Measurements from ENCODE around the gene TAPBP. TPM values are rescaled to one million over a fixed set of nuclear protein-coding genes. Genes with fewer than 3 reads are reported as not detected.
A peak's percentile ranks its signal among the peaks of the same experiment; 100 is the strongest.

Gene TAPBP
- polyA plus RNA-seq, 3 donors = 138 to 228 (median 141) TPM

DNA sequence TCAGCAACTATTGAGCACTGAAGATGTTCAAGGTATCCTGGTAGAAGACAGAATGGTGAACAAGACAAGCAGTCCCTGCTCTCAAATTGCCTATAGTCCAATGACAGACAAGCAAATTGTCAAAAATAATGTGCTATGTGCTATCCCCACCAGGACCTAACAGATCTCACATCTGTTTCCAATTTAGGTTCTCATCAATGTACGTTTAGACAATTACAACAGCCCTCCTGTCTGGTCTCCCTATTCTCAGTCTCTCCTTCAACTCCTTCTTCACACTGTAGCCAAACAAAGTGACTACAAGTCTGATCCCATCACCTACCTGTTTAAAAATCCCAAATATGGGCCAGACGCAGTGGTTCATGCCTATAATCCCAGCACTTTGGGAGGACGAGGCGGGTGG lies 7.5 kb downstream of the TAPBP start:
- Mint-ChIP-seq H3K27ac (peak overlapping the region in 2 of 7 donors; percentile 42 to 62), H3K27me3 (ENCODE audit: low read depth in 3 of 3) (no peaks in the 10 kb centered on the region), H3K4me1 (peaks cover 32% of the 10 kb centered on the region), H3K36me3 (peaks cover 53 to 84% of the 10 kb centered on the region in 2 donors), H3K9me3 (peaks cover 0 to 1% (median 0%) of the 10 kb centered on the region in 7 donors), H3K4me3 (no peak overlapping the region)
- intact Hi-C loops (cut with micrococcal nuclease) = no loop called here
- H3K4me3 ChIP-seq (replicated peaks in 1 of 3; ENCODE audit: low read depth in 2 of 3, low read length in 3 of 3) = no peak overlapping the region
- TF ChIP-seq, protein P1, sequence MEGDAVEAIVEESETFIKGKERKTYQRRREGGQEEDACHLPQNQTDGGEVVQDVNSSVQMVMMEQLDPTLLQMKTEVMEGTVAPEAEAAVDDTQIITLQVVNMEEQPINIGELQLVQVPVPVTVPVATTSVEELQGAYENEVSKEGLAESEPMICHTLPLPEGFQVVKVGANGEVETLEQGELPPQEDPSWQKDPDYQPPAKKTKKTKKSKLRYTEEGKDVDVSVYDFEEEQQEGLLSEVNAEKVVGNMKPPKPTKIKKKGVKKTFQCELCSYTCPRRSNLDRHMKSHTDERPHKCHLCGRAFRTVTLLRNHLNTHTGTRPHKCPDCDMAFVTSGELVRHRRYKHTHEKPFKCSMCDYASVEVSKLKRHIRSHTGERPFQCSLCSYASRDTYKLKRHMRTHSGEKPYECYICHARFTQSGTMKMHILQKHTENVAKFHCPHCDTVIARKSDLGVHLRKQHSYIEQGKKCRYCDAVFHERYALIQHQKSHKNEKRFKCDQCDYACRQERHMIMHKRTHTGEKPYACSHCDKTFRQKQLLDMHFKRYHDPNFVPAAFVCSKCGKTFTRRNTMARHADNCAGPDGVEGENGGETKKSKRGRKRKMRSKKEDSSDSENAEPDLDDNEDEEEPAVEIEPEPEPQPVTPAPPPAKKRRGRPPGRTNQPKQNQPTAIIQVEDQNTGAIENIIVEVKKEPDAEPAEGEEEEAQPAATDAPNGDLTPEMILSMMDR (IDR thresholded peaks at IDR 0.05) = no peak
- peak overlapping the region in 1 of 2 donors; percentile 6 for H3K27ac ChIP-seq (ENCODE audit: low read depth in 1 of 2, low read length in 2 of 2)
- H3K9ac ChIP-seq (ENCODE audit: insufficient read depth, low read length, poor library complexity, severe bottlenecking) = no peak overlapping the region
- no peak overlapping the region for H2AFZ ChIP-seq (ENCODE audit: insufficient read depth, low read depth, low read length, poor library complexity, severe bottlenecking)
- no peak overlapping the region for H3K4me2 ChIP-seq (replicated peaks; ENCODE audit: extremely low read depth, low read length, poor library complexity, severe bottlenecking)
- H3K9me3 ChIP-seq (replicated peaks in 1 of 2; ENCODE audit: control insufficient read depth in 1 of 2, insufficient read depth in 1 of 2, low read length in 2 of 2) = no peaks in the 10 kb centered on the region
- H3K79me2 ChIP-seq (ENCODE audit: insufficient read depth, low read length) = peaks cover 100% of the 10 kb centered on the region
- peaks cover 3 to 11% of the 10 kb centered on the region in 2 donors for H3K4me1 ChIP-seq (ENCODE audit: control insufficient read depth in 1 of 2, insufficient read depth in 2 of 2, low read length in 2 of 2)
- H3K36me3 ChIP-seq (replicated peaks in 1 of 2; ENCODE audit: control insufficient read depth in 1 of 2, insufficient read depth in 2 of 2, low read length in 2 of 2) = peaks cover 40 to 87% of the 10 kb centered on the region in 2 donors
- peaks cover 99% of the 10 kb centered on the region for H4K20me1 ChIP-seq (ENCODE audit: insufficient read depth, low read length)
- no peak for DNase-seq
- WGBS (ENCODE audit: insufficient coverage) = 97% methylated on average over 4 of the region's 4 CpGs
- H3K27me3 ChIP-seq (ENCODE audit: control insufficient read depth in 2 of 2, insufficient read depth in 2 of 2, low read length in 2 of 2) = no peaks in the 10 kb centered on the region

DNA sequence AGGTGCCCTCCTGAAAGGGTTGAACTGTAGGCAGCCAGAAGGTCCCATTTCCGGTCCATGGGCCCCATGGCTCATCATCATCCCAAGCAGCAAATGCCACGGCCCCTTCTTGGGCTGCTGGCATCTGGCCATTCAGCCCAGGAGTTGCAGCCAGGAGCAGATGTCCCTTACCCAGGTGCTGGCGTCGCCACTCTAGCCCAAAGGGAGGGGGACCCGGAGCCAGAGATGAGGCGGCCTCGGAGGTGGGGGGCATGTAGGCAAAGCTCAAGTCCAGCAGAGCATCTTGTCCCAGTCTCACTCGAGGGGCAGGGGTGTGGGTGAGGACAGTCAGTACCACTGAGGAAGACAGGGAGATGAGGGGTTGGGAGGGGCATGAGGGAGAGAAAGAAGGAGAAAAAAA lies 8.8 kb downstream of the TAPBP start:
- H3K9ac ChIP-seq (ENCODE audit: insufficient read depth, low read length, poor library complexity, severe bottlenecking) = no peak overlapping the region
- Mint-ChIP-seq H3K36me3 (peaks cover 49 to 80% of the 10 kb centered on the region in 2 donors), H3K27ac (peak overlapping the region in 3 of 7 donors; percentile 0 to 50 (median 21)), H3K9me3 (peaks cover 0 to 1% (median 0%) of the 10 kb centered on the region in 7 donors), H3K4me3 (no peak overlapping the region), H3K27me3 (ENCODE audit: low read depth in 3 of 3) (no peaks in the 10 kb centered on the region), H3K4me1 (peaks cover 41% of the 10 kb centered on the region)
- H3K4me3 ChIP-seq (replicated peaks in 1 of 3; ENCODE audit: low read depth in 2 of 3, low read length in 3 of 3) = no peak overlapping the region
- 96% methylated on average over 8 of the region's 8 CpGs for WGBS (ENCODE audit: insufficient coverage)
- H3K27me3 ChIP-seq (ENCODE audit: control insufficient read depth in 2 of 2, insufficient read depth in 2 of 2, low read length in 2 of 2) = no peaks in the 10 kb centered on the region
- no peaks in the 10 kb centered on the region for H3K9me3 ChIP-seq (replicated peaks in 1 of 2; ENCODE audit: control insufficient read depth in 1 of 2, insufficient read depth in 1 of 2, low read length in 2 of 2)
- no peak overlapping the region for H2AFZ ChIP-seq (ENCODE audit: insufficient read depth, low read depth, low read length, poor library complexity, severe bottlenecking)
- intact Hi-C loops (cut with micrococcal nuclease) = no loop called here
- H3K36me3 ChIP-seq (replicated peaks in 1 of 2; ENCODE audit: control insufficient read depth in 1 of 2, insufficient read depth in 2 of 2, low read length in 2 of 2) = peaks cover 38 to 80% of the 10 kb centered on the region in 2 donors
- peaks cover 99% of the 10 kb centered on the region for H4K20me1 ChIP-seq (ENCODE audit: insufficient read depth, low read length)
- TF ChIP-seq, protein P1 (IDR thresholded peaks at IDR 0.05) = no peak
- DNase-seq = no peak
- H3K4me2 ChIP-seq (replicated peaks; ENCODE audit: extremely low read depth, low read length, poor library complexity, severe bottlenecking) = no peak overlapping the region
- H3K79me2 ChIP-seq (ENCODE audit: insufficient read depth, low read length) = peaks cover 100% of the 10 kb centered on the region
- H3K27ac ChIP-seq (ENCODE audit: low read depth in 1 of 2, low read length in 2 of 2) = no peak overlapping the region
- peaks cover 16 to 24% of the 10 kb centered on the region in 2 donors for H3K4me1 ChIP-seq (ENCODE audit: control insufficient read depth in 1 of 2, insufficient read depth in 2 of 2, low read length in 2 of 2)
